UCSD-AML1 (cell line): ENCODE data around the gene DCAF12.
"Not testable (repeated sequence)": the region's sequence is repeated elsewhere in the genome, so short reads cannot be mapped to it uniquely, and the experiment has no call there.

Experiments
- DNase-seq: peaks from one replicate; lab custom pipeline; 2025; ENCODE audit not compliant: unreplicated experiment; lab: John Stamatoyannopoulos, UW

The DCAF12 gene

DNA sequence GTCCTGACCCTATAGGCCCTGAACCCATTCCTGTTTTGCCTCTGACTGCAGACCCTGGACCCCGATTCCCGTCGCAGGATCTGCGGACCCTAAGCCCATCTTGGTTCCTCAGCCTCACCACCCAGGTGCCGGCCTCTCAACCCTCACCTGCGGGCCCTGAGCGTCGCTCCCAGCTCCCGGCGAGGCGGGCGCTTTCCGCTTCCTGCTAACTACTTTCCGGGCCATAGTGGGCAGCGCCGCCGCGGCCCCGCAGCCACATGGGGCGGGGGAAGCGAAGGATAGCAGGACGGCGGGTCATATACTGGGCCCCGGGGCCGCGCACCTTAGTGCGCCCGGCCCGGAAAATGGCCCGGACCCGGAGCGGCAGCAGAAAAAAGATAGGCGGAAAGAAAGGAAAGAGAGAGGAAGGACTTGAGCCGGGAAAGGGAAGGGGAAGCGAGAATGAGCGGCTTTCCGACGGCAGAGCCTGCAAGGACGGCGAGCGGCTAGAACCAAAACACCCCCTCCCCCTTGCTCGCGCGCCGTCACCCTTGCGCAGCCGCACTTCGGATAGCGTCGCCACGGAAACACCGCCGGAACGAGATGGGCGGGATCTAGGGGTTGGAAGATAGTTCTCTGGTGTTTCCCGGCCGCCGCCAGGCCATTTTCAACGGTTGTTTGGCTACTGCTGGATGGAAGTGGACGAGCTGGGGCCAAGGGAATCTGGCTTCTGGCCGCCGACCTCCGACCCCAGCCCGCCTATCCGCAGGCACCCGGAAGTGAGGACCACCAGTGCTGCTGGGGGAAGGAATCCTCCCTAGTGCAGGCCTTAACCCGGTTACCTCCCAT lies at the start of gene DCAF12:
Gene DCAF12, minus strand, starts transcription at position 492 of the 828 bp plus-strand sequence. Its CDS starts 267 bp downstream, at position 225.
- peak; percentile 95 for DNase-seq

DNA sequence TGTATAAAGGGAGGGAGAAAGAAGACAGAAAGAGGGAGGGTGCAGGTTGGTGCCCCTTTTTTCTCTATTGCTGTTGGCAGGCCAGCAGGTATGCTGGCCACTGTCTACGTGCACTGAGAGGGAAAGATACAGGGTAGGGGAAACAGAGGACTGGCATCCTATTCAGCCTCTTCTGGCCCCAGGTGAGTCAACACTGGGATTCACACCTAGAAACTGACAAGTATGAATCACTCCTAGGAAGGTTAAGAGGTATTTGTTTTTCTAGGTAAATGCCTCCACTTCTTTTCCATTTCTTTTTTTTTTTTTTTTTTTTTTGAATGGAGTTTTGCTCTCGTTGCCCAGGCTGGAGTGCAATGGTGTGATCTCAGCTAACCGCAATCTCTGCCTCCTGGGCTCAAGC lies 49.6 kb upstream of the DCAF12 start:
- DNase-seq, result no peak

DNA sequence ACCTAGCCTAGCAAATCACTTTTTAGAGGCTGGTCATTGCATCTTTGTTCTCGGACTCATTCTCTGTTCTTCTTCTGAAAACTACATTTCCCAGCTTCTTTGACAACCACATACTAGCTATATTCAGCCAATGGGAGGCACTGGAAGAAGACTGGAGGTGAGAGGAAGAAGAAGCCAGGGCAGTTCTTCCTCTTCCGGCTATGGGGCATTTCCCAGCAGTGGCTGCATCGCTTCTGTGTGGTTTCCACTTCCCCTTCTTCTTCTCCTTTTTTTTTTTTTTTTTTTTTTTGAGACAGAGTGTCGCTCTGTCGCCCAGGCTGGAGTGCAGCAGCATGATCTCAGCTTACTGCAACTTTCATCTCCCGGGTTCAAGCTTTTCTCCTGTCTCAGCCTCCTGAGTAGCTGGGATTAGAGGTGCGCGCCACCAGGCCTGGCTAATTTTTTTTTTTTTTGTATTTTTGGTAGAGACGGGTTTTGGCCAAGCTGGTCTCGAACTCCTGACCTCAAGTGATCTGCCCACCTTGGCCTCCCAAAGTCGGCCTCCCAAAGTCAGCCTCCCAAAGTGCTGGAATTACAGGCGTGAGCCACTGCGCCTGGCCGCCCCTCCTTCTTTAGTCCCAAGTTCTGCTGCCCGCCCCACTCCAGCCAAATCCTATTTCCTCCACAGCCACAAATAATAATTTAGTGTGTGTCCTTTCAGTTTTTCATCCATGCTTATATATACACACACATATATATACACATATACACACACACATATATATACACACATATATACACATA lies 45.4 kb upstream of the DCAF12 start:
- DNase-seq, result peak; percentile 70

DNA sequence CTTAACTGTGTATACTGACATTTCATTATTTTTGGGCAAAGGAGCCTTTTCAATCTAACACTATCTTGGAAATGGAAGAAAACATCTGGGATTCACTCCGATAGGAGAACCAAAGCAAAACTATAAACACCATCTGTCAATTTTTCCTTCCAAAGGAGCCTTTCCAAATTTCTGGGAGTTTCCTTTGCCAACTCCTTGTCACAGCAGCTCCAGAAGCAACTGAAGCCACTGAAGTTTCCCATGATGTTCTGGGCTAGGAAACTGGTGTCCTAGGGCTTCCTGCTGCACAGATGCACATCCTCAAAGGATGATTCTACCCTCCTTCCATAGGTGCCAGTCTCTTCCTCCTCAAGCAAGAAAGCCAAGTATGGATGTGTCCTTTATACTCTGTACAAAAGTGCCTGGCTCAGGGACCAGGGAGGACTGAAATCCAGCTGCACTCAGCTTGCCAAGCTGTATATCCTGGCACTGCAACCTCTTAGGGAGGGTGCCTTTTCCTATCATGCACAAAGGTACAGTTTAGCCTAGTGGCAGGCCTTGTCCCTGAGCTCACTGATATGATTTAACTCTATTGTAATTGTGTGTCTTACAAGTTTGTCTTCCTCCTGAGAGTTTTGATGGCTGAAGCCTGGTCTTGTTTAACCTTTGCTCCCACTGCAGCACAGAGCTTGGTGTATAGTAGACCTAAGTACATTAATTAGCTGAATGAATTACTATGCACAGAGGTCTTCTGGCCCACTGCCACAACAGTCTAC lies 43.9 kb upstream of the DCAF12 start:
- no peak for DNase-seq

DNA sequence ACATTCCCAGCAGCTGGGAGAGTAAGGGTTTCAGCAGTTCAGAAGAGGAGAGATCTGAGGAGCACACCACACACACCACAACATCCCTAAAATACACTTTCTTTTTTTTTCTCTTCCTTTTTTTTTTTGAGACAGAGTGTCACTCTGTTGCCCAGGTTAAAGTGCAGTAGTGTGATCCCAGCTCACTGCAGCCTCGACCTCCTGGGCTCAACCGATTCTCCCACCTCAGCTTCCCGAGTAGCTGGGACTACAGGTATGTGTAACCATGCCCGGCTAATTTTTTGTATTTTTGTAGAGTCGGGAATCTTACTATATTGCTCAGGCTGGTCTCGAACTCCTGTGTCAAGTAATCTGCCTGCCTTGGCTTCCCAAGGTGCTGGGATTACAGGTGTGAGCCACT lies 42.6 kb upstream of the DCAF12 start:
- DNase-seq, result no peak

DNA sequence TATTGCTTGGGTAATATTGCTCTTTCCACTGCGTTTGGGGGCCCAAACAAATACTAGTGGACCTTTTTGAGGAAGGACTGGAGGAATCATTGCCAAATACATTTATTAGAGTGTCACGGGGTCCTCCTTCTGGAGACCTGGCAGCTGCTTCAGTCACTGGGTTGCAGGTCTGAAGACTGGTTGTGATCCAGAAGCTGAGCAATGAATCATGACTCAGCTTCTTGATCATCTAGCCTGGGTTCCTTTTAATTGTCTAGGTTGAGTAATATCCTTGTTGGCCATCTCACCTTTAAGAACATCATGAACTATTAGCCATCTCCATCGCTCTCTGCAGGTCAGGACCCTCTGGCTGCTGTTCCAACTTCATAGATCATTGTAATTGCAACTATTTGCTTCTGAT lies 36.9 kb upstream of the DCAF12 start:
- DNase-seq, result no peak

DNA sequence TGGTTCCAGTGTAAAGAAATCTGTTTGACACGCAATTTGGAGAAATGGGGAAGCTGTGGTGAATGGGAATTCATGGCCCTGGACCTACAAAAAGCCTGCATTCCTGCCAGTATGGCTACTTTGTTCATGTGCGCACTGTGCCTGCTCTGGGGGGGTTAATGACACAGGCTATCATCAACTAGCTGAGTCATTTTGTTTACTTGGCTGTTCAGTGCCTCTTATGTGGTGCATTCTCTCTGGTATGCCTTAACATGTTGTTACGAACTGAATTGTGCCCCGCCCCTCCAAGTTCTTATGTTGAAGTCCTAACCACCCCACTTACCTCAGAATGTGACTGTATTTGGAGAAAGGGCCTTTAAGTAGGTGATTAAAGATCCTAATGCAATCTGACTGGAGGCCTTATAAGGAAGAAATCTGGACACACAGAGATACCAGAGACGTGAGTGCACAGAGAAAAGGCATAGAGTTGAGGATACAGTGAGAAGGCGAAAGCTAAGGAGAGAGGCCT lies 31.9 kb upstream of the DCAF12 start:
- no peak for DNase-seq

DNA sequence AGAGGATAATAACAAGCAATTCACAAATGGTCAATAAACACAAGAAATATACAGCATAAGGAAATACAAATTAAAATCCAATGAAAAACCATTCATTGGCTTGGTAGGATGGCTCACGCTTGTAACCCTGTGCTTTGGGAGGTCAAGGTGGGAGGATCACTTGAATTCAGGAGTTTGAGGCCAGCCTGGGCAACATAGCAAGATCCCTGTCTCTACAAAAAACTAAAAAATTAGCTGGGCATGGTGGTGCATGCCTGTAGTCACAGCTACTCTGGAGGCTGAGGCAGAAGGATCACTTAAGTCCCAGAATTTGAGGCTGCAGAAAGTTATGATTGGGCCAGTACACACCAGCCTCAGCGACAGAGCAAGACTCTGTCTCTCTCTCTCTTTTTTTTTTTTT lies 31.4 kb upstream of the DCAF12 start:
- DNase-seq, result no peak

DNA sequence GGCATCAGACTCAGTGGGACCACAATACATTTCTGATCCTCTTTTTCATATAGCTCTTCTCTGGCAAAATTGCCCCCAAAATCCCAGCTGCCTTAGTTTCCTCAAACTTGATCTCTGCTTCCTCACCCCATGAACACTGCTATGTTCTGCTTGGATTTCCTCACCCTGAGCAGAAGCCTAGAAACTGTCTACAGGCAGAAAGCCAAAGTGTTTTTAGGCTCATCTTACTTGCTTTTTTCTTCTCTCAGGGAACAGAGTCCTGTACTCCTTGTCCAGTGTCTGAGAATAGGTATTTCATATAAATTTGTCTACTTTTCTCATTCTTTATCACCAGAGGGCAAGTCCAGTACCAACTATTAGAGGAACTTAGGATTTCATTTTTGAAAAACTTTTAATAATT lies 30.8 kb upstream of the DCAF12 start:
- DNase-seq, result no peak

DNA sequence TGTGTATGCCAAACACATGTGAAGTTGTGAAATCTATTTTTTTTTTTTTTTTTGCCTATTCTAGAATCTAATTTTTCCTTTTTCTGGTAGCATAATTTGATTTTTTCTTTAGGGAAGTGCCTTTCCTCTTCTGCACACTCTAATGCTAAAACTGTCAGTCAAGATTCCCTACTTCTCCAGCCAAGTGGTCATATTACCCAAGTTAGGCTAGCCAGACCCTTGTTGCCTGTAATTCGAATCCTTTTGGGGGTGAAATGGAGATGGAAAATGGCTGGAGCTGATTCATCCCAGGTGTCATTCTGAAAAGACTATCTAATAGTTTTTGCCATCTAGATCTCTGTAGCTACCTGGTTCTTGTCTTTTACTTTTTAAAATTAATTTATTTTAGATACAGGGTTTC lies 27.6 kb upstream of the DCAF12 start:
- DNase-seq, result no peak

DNA sequence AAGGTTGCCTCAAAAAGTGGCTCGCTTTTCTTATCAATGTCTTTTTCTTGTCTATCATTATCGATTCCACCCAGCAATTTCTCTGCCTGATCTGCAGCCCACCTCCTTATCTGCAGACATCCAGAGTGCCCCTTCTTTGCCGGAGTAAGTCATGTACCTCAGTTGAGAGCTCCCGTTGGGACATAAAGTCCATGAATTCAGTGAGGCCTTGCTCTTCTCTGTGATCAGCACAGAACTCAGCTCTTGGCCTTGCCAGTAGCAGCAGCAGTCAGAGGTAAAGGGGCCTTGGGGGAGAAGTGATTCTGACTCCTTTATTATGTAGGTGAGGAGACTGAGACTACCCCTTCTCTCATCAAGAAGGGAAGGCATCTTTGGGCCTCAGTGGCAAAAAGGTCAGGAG lies 24.9 kb upstream of the DCAF12 start:
- DNase-seq, result no peak

DNA sequence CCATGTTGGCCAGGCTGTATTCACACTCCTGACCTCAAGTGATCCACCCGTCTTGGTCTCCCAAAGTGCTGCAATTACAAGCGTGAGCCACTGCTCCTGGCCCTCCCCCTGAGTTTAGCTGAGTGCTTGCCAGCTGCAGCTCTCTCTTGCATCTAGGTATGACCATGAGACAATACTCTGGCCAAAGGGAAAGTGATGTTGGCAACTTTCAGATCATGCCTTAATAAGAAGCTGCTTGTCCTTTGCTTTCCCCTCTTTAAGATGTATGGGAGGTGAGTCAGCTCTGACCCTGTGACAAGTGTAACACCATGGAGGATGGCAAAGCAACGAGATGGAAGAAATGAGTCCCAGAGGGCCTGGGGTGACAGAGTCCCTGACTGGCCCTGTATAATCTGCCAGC lies 18.7 kb upstream of the DCAF12 start:
- no peak for DNase-seq

DNA sequence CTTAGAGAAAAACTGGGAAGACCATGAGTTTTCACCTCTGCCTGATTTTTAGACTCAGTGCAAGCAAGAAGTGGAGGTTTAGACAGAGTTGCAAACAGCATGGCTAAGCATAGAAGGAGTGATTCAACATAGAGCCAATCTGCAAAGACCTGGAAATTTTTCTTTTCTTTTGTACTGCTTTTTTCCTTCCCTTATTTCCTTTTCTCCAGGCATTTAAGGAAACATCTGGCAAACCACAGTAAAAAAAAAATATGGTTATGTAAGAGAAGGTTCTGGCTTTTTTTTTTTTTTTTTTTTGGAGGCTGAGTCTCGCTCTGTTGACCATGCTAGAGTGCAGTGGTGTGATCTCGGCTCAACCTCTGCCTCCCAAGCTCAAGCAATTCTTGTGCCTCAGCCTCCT lies 16.6 kb upstream of the DCAF12 start:
- DNase-seq, result no peak

DNA sequence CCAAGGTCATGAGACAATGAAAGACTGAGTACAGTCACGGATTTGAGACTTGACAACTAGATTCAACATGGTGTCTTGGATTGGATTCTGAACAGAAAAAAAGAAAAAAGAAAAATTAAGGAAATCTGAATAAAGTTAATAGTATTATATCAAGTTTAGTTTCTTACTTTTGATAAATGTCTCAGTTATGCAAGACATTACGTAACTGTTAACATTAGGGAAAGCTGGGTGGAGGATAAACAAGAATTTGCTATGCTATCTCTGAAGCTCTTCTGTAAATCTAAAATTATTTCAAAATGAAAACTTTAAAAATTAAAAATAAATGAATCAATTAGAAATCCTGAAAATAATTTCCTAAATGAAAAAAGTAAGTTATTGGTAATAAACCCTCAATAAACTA lies 14.4 kb upstream of the DCAF12 start:
- no peak for DNase-seq

DNA sequence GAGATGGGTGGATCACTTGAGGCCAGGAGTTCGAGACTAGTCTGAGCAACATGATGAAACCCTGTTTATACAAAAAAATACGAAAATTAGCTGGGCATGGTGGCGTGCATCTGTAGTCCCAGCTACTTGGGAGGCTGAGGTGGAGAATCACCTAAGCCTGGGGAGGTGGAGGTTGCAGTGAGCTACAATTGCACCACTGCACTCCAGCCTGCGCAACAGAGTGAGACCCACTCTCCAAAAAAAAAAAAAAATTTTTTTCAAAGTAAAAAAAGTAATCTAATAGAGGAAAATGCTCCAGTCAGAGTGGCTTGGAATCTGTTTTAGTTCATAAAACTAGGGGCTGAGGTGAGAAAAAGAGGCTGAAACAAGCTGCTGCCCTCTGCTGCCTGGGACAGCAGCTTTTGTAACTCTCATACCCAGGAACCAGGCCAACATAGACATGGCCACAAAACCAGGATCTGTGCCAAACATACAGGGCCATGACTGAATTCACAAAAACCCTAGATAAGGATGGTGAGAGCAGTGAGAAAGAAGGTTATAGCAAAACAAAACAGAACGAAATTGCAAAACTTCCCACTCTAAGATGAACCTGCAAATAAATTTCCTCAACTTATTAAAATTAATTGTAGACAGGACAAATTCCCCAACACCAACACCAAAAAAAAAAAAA lies 13.1 kb upstream of the DCAF12 start:
- peak; percentile 41 for DNase-seq

DNA sequence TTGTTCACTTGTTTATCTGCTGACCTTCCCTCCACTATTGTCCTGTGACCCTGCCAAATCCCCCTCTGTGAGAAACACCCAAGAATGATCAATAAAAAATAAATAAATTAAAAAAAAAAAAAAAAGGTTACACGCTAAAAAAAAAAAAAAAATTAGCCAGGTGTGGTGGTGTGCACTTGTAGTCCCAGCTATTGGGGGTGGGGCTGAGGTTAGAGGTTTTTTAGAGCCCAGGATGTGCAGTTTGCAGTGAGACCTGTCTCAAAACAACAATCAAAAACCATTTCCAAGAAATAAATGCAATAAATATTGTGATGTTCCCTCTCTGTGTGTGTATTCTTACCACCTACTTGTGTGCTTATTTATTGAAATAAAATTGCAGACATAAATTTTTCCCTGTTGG lies 12.1 kb upstream of the DCAF12 start:
- DNase-seq, result not testable (repeated sequence)

DNA sequence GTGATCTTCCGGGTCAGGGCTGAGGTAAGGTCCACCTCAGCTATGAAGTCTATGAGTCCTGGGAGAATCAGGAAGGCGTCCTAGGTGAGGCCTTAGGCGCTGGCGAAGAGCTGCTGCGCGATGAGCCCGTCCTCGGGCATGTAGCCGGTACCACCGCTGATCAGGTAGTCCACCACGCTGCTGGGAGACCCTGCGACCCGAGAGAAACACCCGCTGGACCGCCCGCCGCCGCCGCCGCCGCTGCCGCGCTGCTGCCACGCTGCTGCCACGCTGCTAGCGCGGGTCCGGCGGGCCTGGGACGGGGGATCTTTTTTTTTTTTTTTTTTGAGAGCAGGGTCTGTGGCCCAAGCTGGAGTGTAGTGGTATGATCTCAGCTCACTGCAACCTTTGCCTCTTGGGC lies 8.0 kb upstream of the DCAF12 start:
- no peak for DNase-seq

DNA sequence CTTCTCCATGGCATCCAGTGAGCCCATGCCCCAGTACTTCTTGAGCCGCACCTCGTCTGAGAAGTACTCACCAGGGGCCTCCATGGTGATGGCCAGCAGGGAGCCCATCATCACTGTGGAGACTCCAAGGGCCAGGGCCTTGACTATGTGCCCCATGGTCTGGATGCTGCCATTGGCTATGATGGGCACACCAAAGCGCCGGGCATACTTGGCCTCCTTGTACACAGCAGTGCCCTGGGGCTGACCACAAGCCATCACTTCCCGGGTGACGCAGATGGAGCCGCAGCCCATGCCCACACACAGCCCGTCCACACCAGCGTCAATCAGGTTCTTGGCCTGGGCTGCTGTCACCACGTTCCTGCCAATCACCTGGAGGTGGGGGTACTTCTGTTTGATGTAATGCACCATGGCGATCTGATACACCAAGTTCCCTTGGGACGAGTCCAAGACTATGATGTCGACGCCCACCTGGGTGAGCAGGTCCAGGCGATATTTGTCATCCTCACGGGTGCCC lies 7.0 kb upstream of the DCAF12 start:
- no peak for DNase-seq

DNA sequence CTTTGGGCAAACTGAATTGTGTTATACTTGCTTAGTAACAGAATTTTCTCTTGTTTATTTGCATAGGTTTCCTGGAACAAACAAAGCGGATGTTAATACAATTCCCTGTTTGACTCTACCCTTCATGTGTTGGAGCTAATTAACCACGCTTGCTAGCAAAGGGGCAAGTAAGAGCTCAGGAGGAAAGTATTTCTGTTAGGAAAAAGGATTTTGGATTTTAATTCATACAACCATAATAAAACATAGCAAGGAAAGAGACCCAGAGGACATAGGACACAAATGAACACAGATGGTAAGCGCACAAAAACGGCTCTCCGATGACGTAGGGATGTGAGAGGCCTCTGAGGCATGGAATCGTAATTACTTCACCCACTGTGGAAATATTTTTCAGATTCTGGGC lies 5.1 kb upstream of the DCAF12 start:
- no peak for DNase-seq

DNA sequence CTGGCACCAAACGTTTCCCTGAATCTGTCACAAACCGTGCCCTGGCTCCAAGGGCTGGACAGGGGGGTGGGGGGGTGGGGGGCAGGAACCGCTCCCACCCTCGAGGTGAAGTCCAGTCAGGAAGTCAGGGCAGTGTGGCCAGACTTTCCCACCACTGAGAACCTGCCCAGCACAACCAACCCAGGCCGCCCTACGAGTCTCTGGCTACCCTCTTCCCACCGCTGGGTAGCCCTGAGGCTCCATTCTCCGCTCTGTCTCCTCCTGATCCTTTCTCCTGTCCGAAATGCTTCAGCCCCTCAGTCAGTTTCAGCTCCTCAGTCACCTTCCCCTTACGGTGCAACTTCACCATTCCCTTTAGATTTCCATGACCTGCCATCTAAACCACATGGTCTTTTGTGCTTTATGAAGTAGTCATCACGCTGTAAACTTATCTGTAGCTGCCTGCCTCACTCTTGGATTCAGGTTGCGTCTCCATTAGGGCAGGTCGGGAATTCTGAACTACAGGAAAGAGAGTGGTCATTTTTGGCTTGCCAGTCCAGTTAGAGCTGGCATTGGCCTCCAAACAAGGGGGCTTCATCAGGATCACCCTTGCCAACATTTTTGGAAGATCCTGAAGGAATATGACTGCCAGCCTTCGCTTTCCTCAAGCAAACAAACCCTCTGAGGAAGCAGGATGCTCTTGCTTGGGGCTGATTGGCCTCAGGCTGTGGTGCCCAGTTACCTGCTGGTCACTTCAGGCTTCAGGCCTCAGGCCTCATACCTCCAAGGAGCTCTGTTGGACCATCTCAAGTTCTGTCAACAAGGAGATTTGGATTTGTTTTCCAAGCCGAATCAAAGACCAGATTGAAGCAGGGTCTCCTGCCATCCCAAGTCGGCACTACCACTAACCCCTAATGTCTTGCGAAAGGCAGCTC lies 794 bp upstream of the DCAF12 start:
- no peak for DNase-seq
